SU-DHL-6 (cell line): ENCODE measurements around the gene DYNLT2.
"Not testable (repeated sequence)": the region's sequence is repeated elsewhere in the genome, so short reads cannot be mapped to it uniquely, and the experiment has no call there.

Experiments used
- H2AFZ ChIP-seq: fragments of 200-600 bp; sonication (generic); 2 replicates; pipeline ENCODE4 v1.6.1; 2014; ENCODE audit warnings: low read depth, mild to moderate bottlenecking, moderate library complexity, mixed read lengths, antibody characterized with exemption, low read length; ENCODE audit not compliant: severe bottlenecking
- H3F3A ChIP-seq: fragments of 200-600 bp; shearing (Covaris generic); 2 replicates; pipeline ENCODE4 v1.6.0; 2016; ENCODE audit warnings: antibody characterized with exemption, mild to moderate bottlenecking; ENCODE audit not compliant: insufficient read depth
- H3K27ac ChIP-seq: fragments of 200-600 bp; sonication (generic); 2 replicates; pipeline ENCODE4 v1.5.1; 2016; ENCODE audit warnings: low read depth, mild to moderate bottlenecking, low read length, moderate library complexity, mixed read lengths
- H3K27me3 ChIP-seq: fragments of 200-600 bp; sonication (generic), shearing (Covaris generic); 2 replicates; pipeline ENCODE4 v1.6.0; 2014; ENCODE audit warnings: mild to moderate bottlenecking, low read length
- H3K36me3 ChIP-seq: fragments of 200-600 bp; sonication (generic); 2 replicates; pipeline ENCODE4 v1.6.1; 2014; ENCODE audit warnings: mild to moderate bottlenecking, low read length, mixed read lengths
- H3K4me2 ChIP-seq: fragments of 300-600, 200-600 bp; shearing (Covaris generic), sonication (generic); 2 replicates; pipeline ENCODE4 v1.6.0; 2014; ENCODE audit warnings: low read length, low read depth, mild to moderate bottlenecking; ENCODE audit not compliant: poor library complexity, severe bottlenecking
- H3K4me3 ChIP-seq: fragments of 200-600 bp; sonication (generic); 2 replicates; pipeline ENCODE4 v1.5.1; 2014; ENCODE audit warnings: antibody characterized with exemption, low read length, mild to moderate bottlenecking, mixed read lengths; ENCODE audit not compliant: insufficient read depth, poor library complexity, severe bottlenecking
- H3K79me2 ChIP-seq: fragments of 200-600 bp; sonication (generic); 2 replicates; pipeline ENCODE4 v1.6.1; 2014; ENCODE audit warnings: mild to moderate bottlenecking, low read length, moderate library complexity; ENCODE audit not compliant: insufficient read depth
- H3K9ac ChIP-seq: fragments of 200-600 bp; sonication (generic); 2 replicates; pipeline ENCODE4 v1.7.0; 2014; ENCODE audit warnings: mild to moderate bottlenecking, low read length
- H3K9me2 ChIP-seq: fragments of 200-600 bp; sonication (generic); replicated peaks from 2 replicates; pipeline ENCODE4 v1.6.1; 2014; ENCODE audit warnings: low read length; ENCODE audit not compliant: insufficient read depth
- H3K9me3 ChIP-seq: fragments of 200-600 bp; sonication (generic); 2 replicates; pipeline ENCODE4 v1.6.1; 2014; ENCODE audit warnings: low read length, mixed read lengths; ENCODE audit not compliant: insufficient read depth
- H4K20me1 ChIP-seq: fragments of 200-600 bp; sonication (generic); 2 replicates; pipeline ENCODE4 v1.6.1; 2014; ENCODE audit warnings: low read depth, mild to moderate bottlenecking, antibody characterized with exemption, low read length, moderate library complexity, mixed read lengths
- EZH2phosphoT487 ChIP-seq: fragments of 200-600 bp; sonication (generic), shearing (Covaris generic); conservative IDR thresholded peaks from 2 replicates; pipeline ENCODE4 v1.6.1; 2018; ENCODE audit warnings: mild to moderate bottlenecking, antibody characterized with exemption, low read length, moderate library complexity, mixed read lengths
- TF ChIP-seq, protein P1 (sequence below): fragments of 200-600 bp; sonication (generic); IDR thresholded peaks from one replicate; pipeline ENCODE4 v1.5.1; 2017; ENCODE audit warnings: antibody characterized with exemption, mild to moderate bottlenecking, low read length, moderate library complexity; ENCODE audit not compliant: insufficient read depth, poor library complexity, severe bottlenecking

The DYNLT2 gene

GRCh38 chr6:169766921-169767736 lies 15.8 kb upstream of the DYNLT2 start:
- Histone ChIP-seq H3K79me2 (no peaks in the 10 kb centered on the region), H2AFZ (no peak overlapping the region), H3K27ac (no peak overlapping the region), H3K4me2 (no peak overlapping the region), H3K9me2 (no peaks in the 10 kb centered on the region), H3K4me3 (no peak overlapping the region), H4K20me1 (no peaks in the 10 kb centered on the region), H3K36me3 (no peaks in the 10 kb centered on the region), H3K27me3 (no peaks in the 10 kb centered on the region), H3K9me3 (no peaks in the 10 kb centered on the region), H3K9ac (no peak overlapping the region), H3F3A (no peaks in the 10 kb centered on the region)
- TF ChIP-seq, protein P1, sequence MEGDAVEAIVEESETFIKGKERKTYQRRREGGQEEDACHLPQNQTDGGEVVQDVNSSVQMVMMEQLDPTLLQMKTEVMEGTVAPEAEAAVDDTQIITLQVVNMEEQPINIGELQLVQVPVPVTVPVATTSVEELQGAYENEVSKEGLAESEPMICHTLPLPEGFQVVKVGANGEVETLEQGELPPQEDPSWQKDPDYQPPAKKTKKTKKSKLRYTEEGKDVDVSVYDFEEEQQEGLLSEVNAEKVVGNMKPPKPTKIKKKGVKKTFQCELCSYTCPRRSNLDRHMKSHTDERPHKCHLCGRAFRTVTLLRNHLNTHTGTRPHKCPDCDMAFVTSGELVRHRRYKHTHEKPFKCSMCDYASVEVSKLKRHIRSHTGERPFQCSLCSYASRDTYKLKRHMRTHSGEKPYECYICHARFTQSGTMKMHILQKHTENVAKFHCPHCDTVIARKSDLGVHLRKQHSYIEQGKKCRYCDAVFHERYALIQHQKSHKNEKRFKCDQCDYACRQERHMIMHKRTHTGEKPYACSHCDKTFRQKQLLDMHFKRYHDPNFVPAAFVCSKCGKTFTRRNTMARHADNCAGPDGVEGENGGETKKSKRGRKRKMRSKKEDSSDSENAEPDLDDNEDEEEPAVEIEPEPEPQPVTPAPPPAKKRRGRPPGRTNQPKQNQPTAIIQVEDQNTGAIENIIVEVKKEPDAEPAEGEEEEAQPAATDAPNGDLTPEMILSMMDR = no peak

- no peak overlapping the region for H3K4me3 ChIP-seq
- no peaks in the 10 kb centered on the region for H3K9me2 ChIP-seq
- no peak overlapping the region for H3K27ac ChIP-seq
- no peak overlapping the region for H3K4me2 ChIP-seq
- no peak overlapping the region for H3K9ac ChIP-seq
- H3K27me3 ChIP-seq = no peaks in the 10 kb centered on the region
- H3F3A ChIP-seq = no peaks in the 10 kb centered on the region
- no peaks in the 10 kb centered on the region for H3K9me3 ChIP-seq
- no peak overlapping the region for H2AFZ ChIP-seq
- H4K20me1 ChIP-seq = no peaks in the 10 kb centered on the region
- TF ChIP-seq, protein P1 = no peak
- TF ChIP-seq EZH2phosphoT487 = no peak
- H3K79me2 ChIP-seq = no peaks in the 10 kb centered on the region
- no peaks in the 10 kb centered on the region for H3K36me3 ChIP-seq
Observed at GRCh38 chr6:169766232-169766631, 14.9 kb upstream of the DYNLT2 start.

GRCh38 chr6:169765789-169766188 lies 14.4 kb upstream of the DYNLT2 start:
- not testable (repeated sequence) for H3K36me3 ChIP-seq, H3K79me2 ChIP-seq, H3K9me2 ChIP-seq, H3K9ac ChIP-seq, H3K27ac ChIP-seq, H3K4me2 ChIP-seq, H3K27me3 ChIP-seq, H2AFZ ChIP-seq, H3K4me3 ChIP-seq, H3K9me3 ChIP-seq, H3F3A ChIP-seq, H4K20me1 ChIP-seq

DNA sequence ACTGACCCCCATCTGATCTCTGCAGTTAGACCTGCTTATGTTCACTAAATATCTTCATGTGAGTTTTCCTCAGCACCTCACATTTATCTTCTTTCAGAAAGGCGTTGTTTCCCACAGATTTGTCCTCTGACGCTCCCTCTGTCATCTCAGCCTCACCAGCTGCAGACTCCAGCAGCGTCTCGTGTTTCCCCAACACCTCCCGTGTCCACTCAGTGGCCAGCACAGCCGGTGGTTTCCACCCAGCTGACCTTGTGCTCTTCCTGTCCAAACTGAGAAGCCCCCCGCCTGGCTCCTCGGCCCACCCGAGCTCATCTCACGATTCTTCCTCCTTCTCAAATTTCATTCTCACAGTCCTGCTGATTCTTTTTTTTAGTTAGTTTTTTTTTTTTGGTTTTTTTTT lies 12.5 kb upstream of the DYNLT2 start:
- Histone ChIP-seq H3K9ac (no peak overlapping the region), H3K9me2 (no peaks in the 10 kb centered on the region), H3K27ac (no peak overlapping the region), H3K36me3 (no peaks in the 10 kb centered on the region), H3F3A (no peaks in the 10 kb centered on the region), H3K79me2 (no peaks in the 10 kb centered on the region), H3K27me3 (no peaks in the 10 kb centered on the region), H2AFZ (no peak overlapping the region), H4K20me1 (no peaks in the 10 kb centered on the region), H3K9me3 (no peaks in the 10 kb centered on the region), H3K4me2 (no peak overlapping the region), H3K4me3 (no peak overlapping the region)
- no peak for TF ChIP-seq EZH2phosphoT487
- TF ChIP-seq, protein P1 = no peak
